HG03432 (cell line): ENCODE measurements around the gene GPR108.
"Not testable (repeated sequence)": the region's sequence is repeated elsewhere in the genome, so short reads cannot be mapped to it uniquely, and the experiment has no call there.

Experiments used
- ATAC-seq: cut with Tn5 transposase; IDR thresholded peaks from one replicate; pipeline ENCODE4 v1.9.1; 2021; ENCODE audit warnings: mild to moderate bottlenecking, moderate library complexity; ENCODE audit not compliant: unreplicated experiment

Gene GPR108

DNA sequence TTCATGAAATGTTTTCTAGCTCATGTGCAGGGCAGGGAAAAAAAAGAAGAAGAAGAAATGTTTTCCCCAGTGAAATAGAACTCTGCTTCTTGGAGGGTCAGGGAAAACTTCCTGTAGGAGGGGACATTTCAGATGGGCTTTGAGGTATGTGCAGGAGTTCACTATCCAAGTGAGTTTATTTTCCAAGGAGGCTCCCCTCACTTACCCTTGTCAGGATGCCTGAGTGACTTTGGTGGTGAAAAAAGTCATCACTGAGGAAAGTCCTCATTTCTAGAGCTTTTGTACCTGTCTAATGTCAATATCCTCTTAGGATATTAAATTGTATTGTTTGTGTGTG lies 16.3 kb downstream of the GPR108 start:
- ATAC-seq, result no peak

DNA sequence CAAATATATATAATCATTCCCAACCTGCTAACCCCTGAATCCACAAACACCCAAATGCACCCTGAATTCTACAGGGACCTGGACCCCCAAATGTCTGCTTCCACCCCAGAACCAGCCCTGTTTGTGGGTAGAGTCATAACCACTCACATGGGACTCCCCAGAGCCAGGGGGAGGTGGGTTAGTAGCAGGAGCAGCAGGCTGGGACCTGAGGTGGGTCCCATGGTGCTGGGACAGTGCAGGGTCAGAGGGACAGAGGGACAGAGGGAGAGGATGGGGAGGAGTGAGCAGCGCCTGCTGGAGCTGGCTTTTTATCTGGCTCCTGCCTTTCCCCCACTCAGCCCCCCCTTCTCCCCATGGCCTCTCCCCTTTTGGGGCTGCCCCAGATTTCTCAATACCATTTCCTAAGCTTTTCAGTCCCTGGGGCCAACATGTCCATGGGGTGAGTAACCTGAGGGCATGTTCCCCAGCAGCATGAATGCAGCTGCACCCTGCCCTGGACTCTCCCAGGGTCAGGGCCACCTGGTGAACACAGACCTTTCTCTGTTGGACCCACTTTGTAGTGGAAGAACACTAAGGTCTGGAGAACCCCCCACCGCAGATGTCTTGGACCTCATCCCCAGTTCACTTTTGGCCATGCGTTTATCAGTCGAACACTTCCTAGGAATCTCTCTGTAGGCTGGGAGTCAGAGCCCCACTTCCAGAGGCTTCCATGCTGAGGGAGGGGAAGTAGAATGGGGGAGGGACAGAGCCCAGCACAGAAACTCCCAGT lies 16.8 kb downstream of the GPR108 start, which contains the start of gene C3:
TSS of gene C3 (minus strand) at position 282 of the 769 bp plus-strand sequence. CDS start at position 221, 61 bp downstream.
- ATAC-seq, result no peak

DNA sequence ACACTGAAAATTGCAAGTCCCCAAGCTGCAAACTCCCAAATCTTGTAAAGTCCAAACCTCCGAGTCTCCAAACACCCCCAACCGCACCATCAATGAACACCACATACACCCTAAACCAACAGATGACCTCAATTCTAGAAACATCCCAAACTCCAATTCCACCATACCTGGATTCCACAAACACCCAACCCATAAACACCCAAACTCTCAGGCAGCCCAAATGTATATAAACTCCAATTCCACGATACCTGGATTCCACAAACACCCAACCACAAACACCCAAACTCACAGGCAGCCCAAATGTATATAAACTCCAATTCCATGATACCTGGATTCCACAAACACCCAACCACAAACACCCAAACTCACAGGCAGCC lies 17.4 kb downstream of the GPR108 start:
- no peak for ATAC-seq

DNA sequence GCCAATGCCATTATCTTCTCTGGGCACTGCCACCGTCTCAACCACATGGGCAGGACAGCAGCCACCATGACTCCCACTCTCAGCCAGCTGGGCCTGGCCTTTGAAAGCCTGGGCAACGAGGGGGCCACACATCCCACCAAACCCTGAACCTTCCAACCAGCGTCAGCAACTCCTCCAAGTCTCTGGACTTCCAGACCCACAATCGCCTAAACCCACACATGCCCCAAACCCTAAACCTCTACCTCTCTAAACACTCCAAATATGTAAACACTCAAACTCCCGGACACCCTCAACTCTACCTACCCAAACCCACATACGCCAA lies 17.9 kb downstream of the GPR108 start:
- no peak for ATAC-seq

DNA sequence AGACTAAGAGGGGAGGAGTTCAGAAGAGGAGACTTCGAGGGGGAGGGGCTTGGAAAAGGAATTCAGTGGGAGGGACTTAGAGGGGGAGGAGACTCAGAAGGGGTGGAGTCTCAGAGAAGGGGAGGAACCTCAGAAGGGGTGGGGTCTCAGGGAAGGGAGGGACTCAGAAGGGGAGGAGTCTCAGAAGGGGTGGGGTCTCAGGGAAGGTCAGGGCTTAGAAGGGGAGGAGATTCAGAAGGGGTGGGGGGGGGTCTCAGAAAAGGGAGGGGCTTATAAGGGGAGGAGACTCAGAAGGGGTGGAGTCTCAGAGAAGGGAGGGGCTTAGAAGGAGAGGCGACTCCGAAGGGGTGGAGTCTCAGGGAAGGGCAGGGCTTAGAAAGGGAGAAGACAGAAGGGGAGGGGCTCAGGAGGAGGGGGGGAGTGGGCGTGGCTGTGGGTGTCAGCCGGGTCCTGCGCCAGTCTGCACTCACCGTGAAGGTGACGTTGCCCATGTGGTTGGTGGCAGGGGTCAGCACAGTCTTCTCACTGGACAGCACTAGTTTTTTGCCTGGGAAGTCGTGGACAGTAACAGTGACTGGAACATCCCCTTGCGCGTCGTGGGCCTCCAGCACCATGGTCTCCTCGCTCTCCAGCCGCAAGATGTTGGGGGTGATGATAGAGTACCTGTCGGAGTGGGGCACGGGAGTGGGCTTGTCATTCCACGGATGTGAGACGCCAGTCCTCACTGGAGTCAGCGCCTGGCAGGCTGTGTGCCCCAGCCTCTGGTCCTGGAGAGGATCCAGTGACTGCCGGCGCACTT lies 18.4 kb downstream of the GPR108 start:
- no peak for ATAC-seq

DNA sequence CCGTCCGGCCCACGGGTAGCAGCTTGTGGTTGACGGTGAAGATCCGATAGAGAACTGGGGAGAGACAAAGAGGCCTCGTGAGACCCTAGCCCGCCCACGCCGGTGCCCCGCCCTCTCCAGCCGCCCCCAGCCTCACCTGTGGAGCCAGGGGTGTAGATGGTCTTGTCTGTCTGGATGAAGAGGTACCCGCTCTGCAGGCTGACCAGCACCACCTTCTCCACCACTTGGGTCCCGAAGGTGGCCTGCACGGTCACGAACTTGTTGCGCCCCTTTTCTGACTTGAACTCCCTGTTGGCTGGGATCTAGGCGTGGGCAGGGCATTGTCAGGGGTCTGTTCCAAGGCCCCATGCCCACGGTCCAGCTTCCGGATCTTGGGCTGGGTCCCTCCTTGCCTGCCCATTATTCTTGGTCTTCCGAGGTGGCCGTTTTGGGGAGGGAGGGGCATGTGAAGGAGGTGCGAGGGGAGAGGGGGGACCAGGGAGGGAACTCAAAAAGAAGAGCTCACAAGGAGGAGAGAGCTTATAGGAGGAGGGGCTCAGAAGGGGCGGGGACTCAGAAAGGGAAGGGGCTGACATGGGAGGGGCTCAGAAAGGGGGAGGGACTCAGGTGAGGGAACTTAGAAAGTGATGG lies 19.2 kb downstream of the GPR108 start:
- no peak for ATAC-seq

DNA sequence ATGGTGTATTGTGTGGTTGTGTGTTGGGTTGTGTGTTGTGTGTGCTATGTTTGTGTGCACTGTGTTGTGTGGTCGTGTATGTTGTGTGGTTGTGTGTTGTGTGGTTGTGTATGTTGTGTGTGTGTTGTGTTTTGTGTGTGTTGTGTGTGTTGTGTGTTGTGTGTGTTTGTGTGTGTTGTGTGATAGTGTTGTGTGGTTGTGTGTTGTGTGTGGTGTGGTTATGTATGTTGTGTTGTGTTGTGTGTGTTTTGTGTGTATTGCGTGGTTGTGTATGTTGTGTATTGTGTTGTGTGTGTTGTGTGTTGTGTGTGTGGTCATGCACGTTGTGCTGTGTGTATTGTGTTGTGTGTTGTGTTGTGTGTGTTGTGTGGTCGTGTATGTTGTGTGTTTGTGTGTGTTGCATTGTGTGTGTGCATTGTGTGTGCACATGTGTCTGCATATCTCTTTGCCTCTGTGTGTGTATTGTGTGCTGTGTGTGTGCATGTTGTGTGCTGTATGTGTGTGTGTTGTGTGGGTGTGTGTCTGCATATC lies 19.9 kb downstream of the GPR108 start:
- no peak for ATAC-seq

DNA sequence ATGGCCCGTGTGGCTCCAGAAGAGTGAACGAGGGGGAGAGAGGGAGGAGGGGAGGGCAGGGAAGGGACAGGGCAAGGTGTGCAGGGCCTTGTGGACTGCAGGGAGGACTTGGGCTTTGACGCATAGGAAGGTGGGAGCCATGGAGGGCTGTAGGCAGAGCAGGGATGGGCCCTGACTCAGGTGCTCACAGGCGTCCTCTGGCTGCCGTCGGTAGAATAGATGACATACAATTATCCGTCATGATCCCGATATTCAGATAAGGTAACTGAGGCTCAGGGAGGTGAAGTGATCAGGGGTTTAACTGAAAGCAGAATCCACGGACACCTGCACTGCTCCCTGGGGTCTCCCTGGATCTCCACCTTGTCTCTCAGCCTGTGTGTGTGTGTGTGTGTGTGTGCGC lies 20.3 kb downstream of the GPR108 start:
- no peak for ATAC-seq

DNA sequence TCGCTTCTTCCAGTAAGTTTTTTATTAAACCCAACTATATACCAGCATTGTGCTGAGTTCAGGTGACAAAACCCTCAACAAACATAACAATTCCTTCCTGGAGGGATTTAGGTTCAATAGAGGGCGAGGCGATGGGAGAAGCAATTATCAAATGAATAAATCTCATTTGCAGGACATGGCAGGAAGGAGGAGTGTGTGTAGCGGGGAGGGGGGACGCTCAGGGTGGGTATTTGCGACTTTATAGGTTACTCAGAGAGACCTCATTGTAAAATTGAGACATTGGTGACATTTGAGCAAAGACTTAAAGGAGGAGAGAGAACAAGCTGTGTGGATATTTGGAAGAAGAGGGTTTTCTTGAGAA lies 20.8 kb downstream of the GPR108 start:
- no peak for ATAC-seq

DNA sequence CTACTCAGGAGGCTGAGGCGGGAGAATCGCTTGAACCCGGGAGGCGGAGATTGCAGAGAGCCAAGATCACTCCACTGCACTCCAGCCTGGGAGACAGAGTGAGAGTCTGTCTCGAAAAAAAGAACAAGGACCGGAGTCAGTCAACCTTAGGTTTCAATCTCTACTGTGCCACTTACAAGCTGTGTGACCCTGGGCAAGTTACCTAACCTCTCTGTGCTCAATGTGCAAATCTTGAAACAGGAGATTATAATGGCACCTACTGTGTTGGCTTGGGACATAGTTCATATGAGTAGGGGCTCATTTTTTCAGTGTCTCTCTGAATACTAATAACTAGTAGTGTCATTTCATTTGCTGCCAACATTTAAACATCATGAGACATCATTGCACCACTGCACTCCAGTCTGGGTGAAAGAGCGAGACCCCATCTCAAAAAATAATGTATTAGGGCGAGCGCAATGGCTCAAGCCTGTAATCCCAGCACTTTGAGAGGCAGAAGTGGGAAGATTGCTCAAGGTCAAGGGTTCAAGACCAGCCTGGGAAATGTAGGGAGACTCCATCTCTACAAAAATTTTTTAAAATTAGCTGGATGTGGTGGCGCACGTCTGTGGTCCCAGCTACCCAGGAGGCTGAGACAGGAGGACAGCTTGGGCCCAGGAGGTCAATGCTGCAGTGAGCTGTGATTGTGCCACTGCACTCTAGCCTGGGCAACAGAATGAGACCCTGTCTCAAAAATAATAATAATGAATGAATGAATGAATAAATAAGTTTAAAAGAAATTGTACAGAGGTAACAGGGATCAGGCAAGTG lies 22.4 kb downstream of the GPR108 start:
- ATAC-seq, result no peak

DNA sequence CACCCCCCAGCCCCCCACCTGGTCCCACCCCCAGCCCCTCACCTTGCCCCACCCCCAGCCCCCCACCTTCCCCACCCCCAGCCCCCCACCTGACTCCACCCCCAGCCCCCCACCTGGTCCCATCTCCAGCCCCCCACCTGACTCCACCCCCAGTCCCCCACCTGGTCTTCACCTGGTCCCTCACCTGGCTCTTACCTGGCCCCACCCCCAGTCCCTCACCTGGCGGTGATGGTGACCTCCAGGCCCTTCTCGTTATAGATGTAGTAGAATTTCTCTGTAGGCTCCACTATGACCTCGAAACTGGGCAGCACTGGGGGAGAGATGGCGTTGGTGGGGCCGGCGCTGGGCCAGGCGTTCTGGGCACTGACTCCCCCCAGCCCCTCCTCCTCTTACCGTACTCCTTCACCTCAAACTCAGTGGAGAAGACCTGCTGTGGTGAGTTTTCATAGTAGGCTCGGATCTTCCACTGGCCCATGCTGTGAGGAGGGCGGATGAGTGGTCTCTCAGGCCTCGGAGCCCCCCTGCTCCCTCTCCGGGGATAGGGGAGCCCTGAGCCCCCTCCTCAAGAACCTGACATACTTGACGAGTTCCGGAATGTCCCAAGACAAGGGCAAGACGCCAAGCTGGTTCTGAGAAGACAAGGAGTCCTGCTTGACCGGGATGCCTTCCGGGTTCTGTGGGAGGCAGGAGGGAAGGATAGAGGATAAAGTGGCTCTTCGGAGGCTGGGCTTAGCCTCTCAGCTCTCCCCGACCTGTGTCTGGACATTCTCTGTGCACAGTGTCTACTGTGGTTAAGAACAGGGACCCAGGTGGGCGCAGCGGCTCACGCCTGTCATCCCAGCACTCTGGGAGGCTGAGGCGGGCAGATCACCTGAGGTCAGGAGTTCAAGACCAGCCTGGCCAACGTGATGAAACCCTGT lies 23.3 kb downstream of the GPR108 start:
- ATAC-seq, result no peak

DNA sequence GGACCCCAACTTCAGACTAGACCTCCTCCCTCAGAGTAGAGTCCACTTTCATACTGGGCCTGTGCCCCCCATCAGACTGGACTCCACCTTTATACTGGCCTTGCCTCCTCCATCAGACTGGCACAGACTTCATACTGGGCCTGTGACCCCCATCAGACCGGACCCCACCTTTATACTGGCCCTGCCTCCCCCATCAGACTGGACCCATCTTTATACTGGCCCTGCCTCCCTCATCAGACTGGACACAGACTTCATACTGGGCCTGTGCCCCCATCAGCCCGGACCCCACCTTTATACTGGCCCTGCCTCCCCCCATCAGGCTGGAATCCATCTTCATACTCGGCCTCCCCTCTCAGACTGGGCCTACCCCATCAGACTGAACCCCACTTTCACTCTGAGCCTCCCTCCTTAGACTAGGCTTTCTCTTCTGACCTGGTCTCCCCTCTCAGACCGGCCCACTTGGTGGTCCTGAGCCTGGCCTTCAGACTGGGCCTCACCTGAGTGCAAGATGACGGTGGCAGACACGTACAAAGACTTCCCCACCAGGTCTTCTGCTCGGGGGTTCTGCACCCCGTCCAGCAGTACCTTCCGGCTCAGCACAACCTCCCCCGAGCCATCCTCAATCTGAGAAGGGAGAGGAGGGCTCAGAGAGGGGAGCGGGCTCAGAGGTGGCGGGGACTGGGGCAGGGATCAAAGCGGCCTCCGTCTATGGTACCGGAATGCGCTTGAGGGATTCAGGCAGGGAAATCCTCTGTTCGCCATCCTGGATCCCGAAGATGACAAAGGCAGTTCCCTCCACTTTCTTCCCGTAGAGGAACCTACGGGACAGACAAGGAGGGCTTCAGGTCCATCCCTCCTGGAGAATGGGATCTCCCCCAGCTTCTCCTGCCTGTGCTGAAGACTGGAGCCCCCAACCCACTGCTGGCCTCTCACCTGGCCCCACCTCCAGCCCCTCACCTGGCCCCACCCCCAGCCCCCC lies 24.4 kb downstream of the GPR108 start:
- no peak for ATAC-seq

DNA sequence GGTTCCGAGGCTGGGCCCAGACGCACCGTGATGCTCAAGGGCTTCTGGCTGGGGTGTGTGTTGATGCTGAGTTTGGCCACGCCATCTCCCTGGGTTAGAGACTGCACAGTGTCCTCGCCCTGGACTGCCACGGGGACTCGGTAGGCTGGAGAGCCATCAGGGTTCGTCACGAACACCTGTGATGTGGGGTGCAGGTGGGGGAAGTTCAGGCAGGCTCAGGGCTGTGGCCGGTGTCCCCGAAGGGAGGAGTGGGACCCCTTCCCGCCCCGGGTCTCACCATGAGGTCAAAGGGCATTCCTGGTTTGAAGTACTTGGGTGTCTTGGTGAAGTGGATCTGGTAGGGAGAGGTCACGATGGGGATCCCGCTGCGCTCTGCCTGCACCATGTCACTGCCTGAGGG lies 25.1 kb downstream of the GPR108 start:
- no peak for ATAC-seq

DNA sequence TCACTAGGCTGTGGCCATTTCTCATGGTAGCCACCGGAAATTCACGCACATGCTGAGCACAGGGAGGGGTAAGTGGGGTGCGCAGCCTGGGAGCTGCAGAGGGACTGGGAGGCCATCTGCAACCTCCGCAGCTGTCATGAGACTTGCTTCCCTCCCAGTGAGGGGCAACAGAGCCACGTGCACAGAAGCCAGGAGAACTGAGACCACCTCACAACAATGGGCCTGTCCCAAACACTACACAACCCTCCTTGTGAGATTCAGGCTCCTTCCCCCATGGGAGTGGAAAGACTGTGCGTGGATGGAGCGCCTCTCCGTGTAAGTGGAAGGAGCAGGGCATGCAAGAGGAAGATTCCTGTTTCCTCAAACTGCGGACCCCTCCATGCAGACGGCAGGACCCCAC lies 25.8 kb downstream of the GPR108 start:
- ATAC-seq, result no peak

DNA sequence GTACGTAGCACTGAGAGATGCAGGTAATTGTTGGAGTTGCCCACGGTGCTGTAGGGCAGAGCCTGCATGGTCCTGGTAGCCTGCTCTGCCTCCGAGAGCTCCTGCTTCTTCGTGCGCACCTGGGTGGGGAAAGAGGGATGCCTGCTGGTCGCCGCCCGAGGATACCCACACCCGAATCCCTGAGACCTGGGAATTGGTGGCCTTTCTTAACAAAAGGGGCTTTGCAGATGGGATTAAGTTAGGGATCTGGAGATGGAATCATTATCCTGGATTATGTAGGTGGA lies 26.4 kb downstream of the GPR108 start:
- ATAC-seq, result no peak

DNA sequence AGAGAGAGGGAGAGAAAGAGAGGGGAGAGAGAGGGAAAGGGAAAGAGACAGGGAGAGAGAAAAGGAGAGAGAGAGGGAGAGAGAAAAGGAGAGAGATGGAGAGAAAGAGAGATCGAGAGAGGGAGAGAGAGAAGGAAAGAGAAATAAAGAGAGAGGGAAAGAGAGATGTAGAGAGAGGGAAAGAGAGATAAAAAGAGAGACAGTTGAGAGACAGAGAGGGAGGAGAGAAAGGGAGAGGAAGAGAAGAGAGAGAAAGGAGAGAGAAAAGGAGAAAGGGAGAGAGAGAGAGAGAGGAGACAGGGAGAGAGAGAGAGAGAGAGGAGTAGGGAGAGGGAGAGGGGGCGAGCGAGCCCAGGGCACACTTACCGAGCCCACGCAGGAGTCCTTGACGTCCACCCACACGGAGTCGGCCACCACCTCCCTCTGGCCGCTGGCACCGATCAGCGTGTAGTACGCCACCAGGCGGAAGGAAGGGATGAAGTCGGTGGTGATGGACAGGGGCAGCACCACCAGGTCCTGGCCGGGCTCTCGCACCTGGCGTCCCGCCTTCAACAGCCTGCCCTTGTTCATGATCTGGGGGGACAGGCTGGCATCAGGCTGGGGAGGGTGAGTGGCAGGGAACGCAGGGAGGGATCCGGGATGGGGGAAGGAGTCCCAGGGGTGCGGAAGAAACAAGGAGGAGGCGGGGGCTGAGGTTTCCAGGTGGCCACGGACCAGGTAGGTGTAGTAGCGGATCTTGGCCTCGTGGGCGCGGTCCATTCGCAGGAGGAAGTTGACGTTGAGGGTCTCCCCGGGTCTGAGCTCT lies 26.9 kb downstream of the GPR108 start:
- ATAC-seq, result no peak

DNA sequence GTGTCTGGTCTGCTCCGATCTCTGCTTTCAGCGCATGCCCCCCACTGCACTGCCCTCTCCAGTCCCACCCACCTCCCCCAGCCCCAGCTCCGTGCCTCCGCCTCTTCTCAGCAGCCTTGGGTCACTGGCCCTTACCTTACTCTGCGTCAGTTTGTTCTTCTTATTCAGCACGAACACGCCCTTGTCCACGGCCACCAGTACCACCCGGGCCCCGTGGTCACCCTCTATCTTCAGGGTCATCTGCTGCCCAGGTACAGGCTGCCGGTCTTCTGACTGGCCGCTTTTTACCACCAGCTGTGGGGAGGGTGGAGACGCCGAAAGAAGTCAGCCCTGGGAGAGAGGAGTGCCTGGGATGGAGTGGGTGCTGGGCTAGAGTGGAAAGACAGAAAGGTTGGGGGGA lies 27.8 kb downstream of the GPR108 start:
- no peak for ATAC-seq

DNA sequence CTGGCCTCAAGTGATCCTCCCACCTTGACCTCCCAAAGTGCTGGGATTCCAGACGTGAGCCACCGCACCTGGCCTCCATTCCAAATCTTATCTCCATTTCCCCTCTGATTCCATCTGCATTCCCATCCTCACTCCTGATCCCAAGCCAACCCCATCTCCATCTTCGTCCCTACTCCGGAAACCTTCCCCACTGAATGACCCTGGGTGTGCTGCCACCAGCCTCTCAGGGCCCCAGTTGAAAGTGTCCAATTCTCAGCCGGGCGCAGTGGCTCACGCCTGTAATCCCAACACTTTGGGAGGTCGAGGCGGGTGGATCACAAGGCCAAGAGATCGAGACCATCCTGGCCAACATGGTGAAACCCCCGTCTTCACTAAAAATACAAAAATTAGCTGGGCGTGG lies 28.5 kb downstream of the GPR108 start:
- not testable (repeated sequence) for ATAC-seq
